ENCODE data around the gene CDIPT. TPM values are rescaled to one million over a fixed set of nuclear protein-coding genes. Genes with fewer than 3 reads are reported as not detected.

Gene CDIPT
- total and polyA plus RNA-seq, 2 of the 13 experiments (the other 11 are each of a cell fraction or from before 2014, with no cell fraction given) = 54.9 to 97.5 TPM

GRCh38 chr16:29899516-29900101 lies 36.6 kb upstream of the CDIPT start, which contains the start of gene SEZ6L2 (continued):
- TF ChIP-seq, protein P1, sequence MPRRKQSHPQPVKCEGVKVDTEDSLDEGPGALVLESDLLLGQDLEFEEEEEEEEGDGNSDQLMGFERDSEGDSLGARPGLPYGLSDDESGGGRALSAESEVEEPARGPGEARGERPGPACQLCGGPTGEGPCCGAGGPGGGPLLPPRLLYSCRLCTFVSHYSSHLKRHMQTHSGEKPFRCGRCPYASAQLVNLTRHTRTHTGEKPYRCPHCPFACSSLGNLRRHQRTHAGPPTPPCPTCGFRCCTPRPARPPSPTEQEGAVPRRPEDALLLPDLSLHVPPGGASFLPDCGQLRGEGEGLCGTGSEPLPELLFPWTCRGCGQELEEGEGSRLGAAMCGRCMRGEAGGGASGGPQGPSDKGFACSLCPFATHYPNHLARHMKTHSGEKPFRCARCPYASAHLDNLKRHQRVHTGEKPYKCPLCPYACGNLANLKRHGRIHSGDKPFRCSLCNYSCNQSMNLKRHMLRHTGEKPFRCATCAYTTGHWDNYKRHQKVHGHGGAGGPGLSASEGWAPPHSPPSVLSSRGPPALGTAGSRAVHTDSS (CRISPR knock-in tag; conservative IDR thresholded peaks at IDR 0.05) = no peak
- TF ChIP-seq, protein P2, sequence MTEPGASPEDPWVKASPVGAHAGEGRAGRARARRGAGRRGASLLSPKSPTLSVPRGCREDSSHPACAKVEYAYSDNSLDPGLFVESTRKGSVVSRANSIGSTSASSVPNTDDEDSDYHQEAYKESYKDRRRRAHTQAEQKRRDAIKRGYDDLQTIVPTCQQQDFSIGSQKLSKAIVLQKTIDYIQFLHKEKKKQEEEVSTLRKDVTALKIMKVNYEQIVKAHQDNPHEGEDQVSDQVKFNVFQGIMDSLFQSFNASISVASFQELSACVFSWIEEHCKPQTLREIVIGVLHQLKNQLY (CRISPR knock-in tag; IDR thresholded peaks at IDR 0.05) = no peak; the same call in 1 of the 2 replicates
- 0 out of 2 replicates have a peak, but pooled peaks have one; percentile 73 for TF ChIP-seq ZNF747 (CRISPR knock-in tag; IDR thresholded peaks at IDR 0.05; ENCODE audit: borderline replicate concordance)
- TF ChIP-seq RBFOX2 (IDR thresholded peaks at IDR 0.05; ENCODE audit: low read depth, low read length) = no peak
- TF ChIP-seq ZNF136 (CRISPR knock-in tag; IDR thresholded peaks at IDR 0.05; ENCODE audit: low read depth) = no peak
- no peak for TF ChIP-seq KLF9 (CRISPR knock-in tag; IDR thresholded peaks at IDR 0.05; ENCODE audit: low read depth)
- 0 out of 2 replicates have a peak, but pooled peaks have one; percentile 23 for TF ChIP-seq MTF2 (CRISPR knock-in tag; IDR thresholded peaks at IDR 0.05; ENCODE audit: borderline replicate concordance)
- TF ChIP-seq KLF13 (CRISPR knock-in tag; IDR thresholded peaks at IDR 0.05) = peak; percentile 85; the same call in 1 of the 2 replicates
- TF ChIP-seq ELF4 (CRISPR knock-in tag; IDR thresholded peaks at IDR 0.05; ENCODE audit: borderline replicate concordance) = peak; percentile 72; the same call in 1 of the 2 replicates
- peak; percentile 20; the same call in 1 of the 2 replicates for TF ChIP-seq MEF2D (CRISPR knock-in tag; IDR thresholded peaks at IDR 0.05)
- TF ChIP-seq TCF12 (IDR thresholded peaks at IDR 0.05) = no peak
- TF ChIP-seq TCF12 (CRISPR knock-in tag; IDR thresholded peaks at IDR 0.05) = 0 out of 2 replicates have a peak, but pooled peaks have one; percentile 30
- no peak for TF ChIP-seq ZNF569 (CRISPR knock-in tag; IDR thresholded peaks at IDR 0.05; ENCODE audit: borderline replicate concordance)
- TF ChIP-seq, protein P3, sequence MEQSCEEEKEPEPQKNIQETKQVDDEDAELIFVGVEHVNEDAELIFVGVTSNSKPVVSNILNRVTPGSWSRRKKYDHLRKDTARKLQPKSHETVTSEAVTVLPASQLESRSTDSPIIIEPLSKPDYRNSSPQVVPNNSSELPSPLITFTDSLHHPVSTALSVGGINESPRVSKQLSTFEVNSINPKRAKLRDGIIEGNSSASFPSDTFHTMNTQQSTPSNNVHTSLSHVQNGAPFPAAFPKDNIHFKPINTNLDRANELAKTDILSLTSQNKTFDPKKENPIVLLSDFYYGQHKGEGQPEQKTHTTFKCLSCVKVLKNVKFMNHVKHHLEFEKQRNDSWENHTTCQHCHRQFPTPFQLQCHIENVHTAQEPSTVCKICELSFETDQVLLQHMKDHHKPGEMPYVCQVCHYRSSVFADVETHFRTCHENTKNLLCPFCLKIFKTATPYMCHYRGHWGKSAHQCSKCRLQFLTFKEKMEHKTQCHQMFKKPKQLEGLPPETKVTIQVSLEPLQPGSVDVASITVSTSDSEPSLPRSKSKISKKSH (CRISPR knock-in tag; IDR thresholded peaks at IDR 0.05; ENCODE audit: borderline replicate concordance) = 0 out of 2 replicates have a peak, but pooled peaks have one; percentile 19
- peak; percentile 89; the same call in 1 of the 2 replicates for TF ChIP-seq ZFP37 (CRISPR knock-in tag; IDR thresholded peaks at IDR 0.05; ENCODE audit: borderline replicate concordance)
- peak; percentile 99; the same call in 1 of the 2 replicates for TF ChIP-seq KLF6 (CRISPR knock-in tag; IDR thresholded peaks at IDR 0.05)
- TF ChIP-seq MNT (IDR thresholded peaks at IDR 0.05) = no peak; the same call in 1 of the 2 replicates
- peak; percentile 93 for TF ChIP-seq AKNA (CRISPR knock-in tag; IDR thresholded peaks at IDR 0.05; ENCODE audit: borderline replicate concordance)
